Parathyroid adenoma (tissue), 2 donors: ENCODE data around the gene EBF3.

Experiments used
- H2AFZ ChIP-seq: fragments of 300-600 bp; sonication (generic); one replicate; pipeline ENCODE4 v1.7.0; 2017; ENCODE audit warnings: antibody characterized with exemption, mild to moderate bottlenecking
- H3K27ac ChIP-seq: fragments of 300-600 bp; sonication (generic); one replicate; pipeline ENCODE4 v1.7.0; 2017
- H3K27me3 ChIP-seq: fragments of 300-600 bp; sonication (generic); one replicate; pipeline ENCODE4 v1.7.0; 2017; ENCODE audit warnings: low read length; ENCODE audit not compliant: control insufficient read depth, insufficient read depth
- H3K36me3 ChIP-seq: fragments of 300-600 bp; sonication (generic); one replicate; pipeline ENCODE4 v1.7.0; 2017; ENCODE audit warnings: low read length; ENCODE audit not compliant: control insufficient read depth, insufficient read depth
- H3K4me1 ChIP-seq: fragments of 300-600 bp; sonication (generic); one replicate; pipeline ENCODE4 v1.7.0; 2017; ENCODE audit warnings: control low read depth
- H3K4me2 ChIP-seq: fragments of 300-600 bp; sonication (generic); one replicate; pipeline ENCODE4 v1.7.0; 2017; ENCODE audit warnings: low read length
- H3K4me3 ChIP-seq: fragments of 300-600 bp; sonication (generic); one replicate; pipeline ENCODE4 v1.7.0; 2017; ENCODE audit warnings: low read depth, low read length
- H3K79me2 ChIP-seq: fragments of 300-600 bp; sonication (generic); one replicate; pipeline ENCODE4 v1.7.0; 2017; ENCODE audit warnings: control low read depth
- H3K9ac ChIP-seq: fragments of 300-600 bp; sonication (generic); one replicate; pipeline ENCODE4 v1.7.0; 2017; ENCODE audit warnings: mild to moderate bottlenecking
- H3K9me3 ChIP-seq: fragments of 300-600 bp; sonication (generic); one replicate; pipeline ENCODE4 v1.7.0; 2017; ENCODE audit warnings: low read length; ENCODE audit not compliant: control insufficient read depth
- CTCF ChIP-seq: fragments of 300-600 bp; sonication (generic); IDR thresholded peaks from one replicate; pipeline ENCODE4 v1.7.0; 2017; ENCODE audit warnings: antibody characterized with exemption, mild to moderate bottlenecking
- donor health status: primary hyperparathyroidism.

EBF3 gene

GRCh38 chr10:129883626-129884397, 80.3 kb downstream of the EBF3 start:
- Histone ChIP-seq H3K9ac (no peak overlapping the region), H3K27me3 (no peaks in the 10 kb centered on the region), H3K9me3 (no peaks in the 10 kb centered on the region), H3K4me1 (no peaks in the 10 kb centered on the region), H3K27ac (no peak overlapping the region), H3K4me2 (no peak overlapping the region), H3K36me3 (no peaks in the 10 kb centered on the region), H2AFZ (no peak overlapping the region), H3K4me3 (no peak overlapping the region), H3K79me2 (no peaks in the 10 kb centered on the region)
- no peak for TF ChIP-seq CTCF

GRCh38 chr10:129883029-129883428, 81.0 kb downstream of the EBF3 start:
- Histone ChIP-seq H3K9ac (no peak overlapping the region), H3K79me2 (no peaks in the 10 kb centered on the region), H3K4me3 (no peak overlapping the region), H3K4me2 (no peak overlapping the region), H3K36me3 (no peaks in the 10 kb centered on the region), H3K27me3 (no peaks in the 10 kb centered on the region), H3K27ac (no peak overlapping the region), H2AFZ (no peak overlapping the region), H3K9me3 (no peaks in the 10 kb centered on the region), H3K4me1 (no peaks in the 10 kb centered on the region)
- TF ChIP-seq CTCF = no peak

GRCh38 chr10:129882291-129883010, 81.6 kb downstream of the EBF3 start:
- H3K4me3 ChIP-seq = no peak overlapping the region
- no peak overlapping the region for H2AFZ ChIP-seq
- no peak for TF ChIP-seq CTCF
- H3K27ac ChIP-seq = no peak overlapping the region
- no peaks in the 10 kb centered on the region for H3K4me1 ChIP-seq
- no peak overlapping the region for H3K9ac ChIP-seq
- no peaks in the 10 kb centered on the region for H3K36me3 ChIP-seq
- no peaks in the 10 kb centered on the region for H3K9me3 ChIP-seq
- no peaks in the 10 kb centered on the region for H3K27me3 ChIP-seq
- no peaks in the 10 kb centered on the region for H3K79me2 ChIP-seq
- H3K4me2 ChIP-seq = no peak overlapping the region

DNA sequence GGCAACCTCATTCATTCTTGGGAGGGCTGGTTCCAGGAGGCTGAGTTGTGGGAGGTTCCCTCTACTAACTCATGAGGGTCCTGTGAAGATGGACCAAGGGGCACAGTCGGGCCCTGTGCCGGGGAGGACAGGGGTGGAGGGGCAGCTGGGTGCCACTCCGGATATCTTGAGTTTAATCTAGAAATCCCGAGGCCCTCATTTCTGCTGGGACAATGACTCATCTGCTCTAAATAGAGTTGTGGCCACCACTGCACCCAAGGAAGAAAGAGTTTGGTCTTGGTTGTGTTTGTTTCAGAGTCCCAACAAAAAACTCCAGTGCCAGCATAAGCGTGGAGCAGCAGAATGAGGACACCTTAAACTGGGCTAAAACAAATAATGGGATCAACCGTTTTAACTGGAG, 82.4 kb downstream of the EBF3 start:
- Histone ChIP-seq H3K27me3 (no peaks in the 10 kb centered on the region), H3K9me3 (no peaks in the 10 kb centered on the region), H3K9ac (no peak overlapping the region), H3K27ac (no peak overlapping the region), H3K4me3 (no peak overlapping the region), H3K4me1 (no peaks in the 10 kb centered on the region), H3K79me2 (no peaks in the 10 kb centered on the region), H3K36me3 (no peaks in the 10 kb centered on the region), H3K4me2 (no peak overlapping the region), H2AFZ (no peak overlapping the region)
- no peak for TF ChIP-seq CTCF
